NCI-H748 (cell line): ENCODE data around the gene FOXA2.
"Not testable (repeated sequence)": the region's sequence is repeated elsewhere in the genome, so short reads cannot be mapped to it uniquely, and the experiment has no call there.

Experiments used
- DNase-seq: peaks from one replicate; lab custom pipeline; 2025; ENCODE audit not compliant: unreplicated experiment; lab: John Stamatoyannopoulos, UW

The FOXA2 gene

DNA sequence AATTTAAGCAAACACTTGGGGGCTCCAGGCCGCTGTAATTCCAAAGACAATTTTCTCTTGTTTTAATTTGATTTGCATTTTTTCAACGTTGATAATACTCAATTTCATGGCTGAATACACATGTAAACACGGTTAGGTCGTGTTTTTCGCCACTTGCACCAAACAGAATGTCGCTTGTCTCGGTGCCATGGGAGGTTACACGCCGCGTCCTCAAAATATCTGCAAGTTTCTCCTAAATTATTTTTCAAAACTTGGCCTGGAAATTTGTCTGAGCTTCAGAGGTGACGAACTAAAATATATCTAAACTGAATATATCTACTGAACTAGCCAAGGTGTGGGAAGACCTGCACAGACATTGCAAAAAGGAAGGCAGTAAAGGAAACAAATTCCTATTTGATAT, 15.0 kb downstream of the FOXA2 start:
- peak; percentile 20 for DNase-seq

DNA sequence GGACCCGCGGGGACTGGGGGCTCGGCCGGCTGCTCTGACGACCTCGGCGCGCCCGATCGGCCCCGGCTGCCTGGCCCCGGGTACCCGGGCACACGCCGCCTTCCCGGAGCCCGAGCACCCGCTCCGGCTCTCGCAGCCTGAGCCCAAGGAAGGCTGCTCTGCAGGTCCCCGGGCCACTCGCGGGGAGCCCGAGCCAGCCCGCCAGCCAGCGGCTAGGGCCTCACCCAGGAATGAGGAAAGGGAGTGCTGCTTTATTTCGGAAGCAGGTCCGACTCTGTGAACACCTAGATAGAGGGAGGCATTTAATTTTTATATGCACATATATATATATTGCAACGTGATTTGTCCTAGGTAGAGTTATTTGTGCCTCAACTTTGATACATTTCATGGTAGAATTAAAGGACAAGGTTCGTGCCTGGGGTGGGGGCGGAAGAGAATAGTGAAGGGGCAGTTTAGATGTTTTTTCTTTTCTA, 15.5 kb downstream of the FOXA2 start:
- DNase-seq: no peak

DNA sequence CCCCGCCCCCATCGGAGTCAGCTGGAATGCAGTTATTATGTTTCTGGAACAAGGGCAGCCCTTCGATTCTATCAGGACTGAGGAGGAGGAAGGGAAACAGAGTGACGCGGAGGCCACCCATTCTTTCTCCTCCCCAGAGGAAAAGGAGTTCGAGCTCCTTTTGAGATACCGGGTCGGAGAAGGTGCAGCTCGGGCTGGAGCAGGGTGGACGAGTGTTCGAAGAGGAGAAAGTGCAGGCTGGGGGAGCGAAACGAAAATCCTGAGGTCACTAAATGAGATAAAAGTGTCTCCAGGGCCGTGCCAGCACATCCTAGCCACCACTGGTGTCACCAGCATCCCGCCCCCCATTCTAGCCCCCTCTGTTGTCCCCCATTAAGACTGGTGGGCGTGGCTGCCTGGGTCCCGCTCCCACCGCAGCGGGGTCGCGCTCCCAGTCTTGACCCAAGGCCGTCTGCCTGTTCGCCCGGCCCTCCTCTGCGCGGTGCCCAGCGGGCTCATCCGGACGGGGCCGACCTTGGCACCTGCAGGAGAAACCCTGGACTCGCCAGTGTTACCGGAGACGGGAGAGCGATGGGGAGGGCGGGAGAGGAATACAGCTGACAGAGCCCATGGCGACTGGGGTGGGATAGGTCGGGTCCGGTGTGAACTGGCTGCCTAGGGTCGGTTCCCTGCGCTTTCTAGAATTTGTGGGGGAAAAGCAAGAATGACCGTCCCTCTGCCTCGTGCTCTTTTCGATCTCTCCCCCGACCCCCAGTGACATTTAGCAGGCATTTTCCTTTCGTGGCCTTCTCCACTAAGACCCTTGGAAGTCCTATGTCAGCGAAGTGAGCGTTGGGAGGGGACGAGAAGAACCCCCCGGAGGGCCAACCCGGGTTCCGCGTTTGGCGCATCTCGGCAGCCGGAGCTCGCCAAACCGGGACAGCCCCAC, 16.2 kb downstream of the FOXA2 start:
- no peak for DNase-seq

DNA sequence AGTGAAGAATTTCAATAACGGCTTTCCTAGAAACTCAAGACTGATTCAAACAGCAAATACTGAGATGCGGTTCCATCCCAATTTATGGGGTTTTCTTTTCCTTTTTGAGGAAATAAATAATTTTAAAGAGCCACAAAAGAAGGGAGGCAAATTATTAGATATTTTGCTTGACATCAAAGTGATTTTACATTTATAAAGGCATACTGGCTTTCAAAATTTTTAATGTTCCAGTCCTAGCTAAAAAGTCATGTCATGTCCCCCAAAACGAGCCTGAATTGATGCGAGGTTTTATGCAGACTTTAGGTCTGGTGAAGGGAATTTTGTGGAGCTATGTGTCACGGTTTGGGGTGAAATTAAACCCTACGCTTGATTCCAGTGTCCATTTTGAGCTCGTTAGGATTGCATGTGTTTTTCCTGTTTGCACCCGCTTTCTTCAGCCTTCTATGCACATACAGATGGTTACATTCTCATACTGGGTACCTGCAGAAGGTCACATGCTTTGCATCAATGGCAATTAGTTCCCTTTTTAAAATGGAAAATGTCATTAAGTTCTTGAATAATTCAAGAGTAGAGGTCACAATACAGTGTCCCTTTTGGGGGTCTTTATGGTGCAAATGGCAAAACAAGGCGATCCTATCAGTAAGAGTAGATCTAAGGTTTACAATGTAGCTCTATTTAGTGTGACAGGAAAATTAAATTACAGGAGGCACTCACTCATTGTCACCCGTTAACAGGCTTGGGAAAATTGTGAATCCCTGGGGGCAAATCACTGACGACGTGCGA, 17.3 kb downstream of the FOXA2 start:
- DNase-seq: no peak

DNA sequence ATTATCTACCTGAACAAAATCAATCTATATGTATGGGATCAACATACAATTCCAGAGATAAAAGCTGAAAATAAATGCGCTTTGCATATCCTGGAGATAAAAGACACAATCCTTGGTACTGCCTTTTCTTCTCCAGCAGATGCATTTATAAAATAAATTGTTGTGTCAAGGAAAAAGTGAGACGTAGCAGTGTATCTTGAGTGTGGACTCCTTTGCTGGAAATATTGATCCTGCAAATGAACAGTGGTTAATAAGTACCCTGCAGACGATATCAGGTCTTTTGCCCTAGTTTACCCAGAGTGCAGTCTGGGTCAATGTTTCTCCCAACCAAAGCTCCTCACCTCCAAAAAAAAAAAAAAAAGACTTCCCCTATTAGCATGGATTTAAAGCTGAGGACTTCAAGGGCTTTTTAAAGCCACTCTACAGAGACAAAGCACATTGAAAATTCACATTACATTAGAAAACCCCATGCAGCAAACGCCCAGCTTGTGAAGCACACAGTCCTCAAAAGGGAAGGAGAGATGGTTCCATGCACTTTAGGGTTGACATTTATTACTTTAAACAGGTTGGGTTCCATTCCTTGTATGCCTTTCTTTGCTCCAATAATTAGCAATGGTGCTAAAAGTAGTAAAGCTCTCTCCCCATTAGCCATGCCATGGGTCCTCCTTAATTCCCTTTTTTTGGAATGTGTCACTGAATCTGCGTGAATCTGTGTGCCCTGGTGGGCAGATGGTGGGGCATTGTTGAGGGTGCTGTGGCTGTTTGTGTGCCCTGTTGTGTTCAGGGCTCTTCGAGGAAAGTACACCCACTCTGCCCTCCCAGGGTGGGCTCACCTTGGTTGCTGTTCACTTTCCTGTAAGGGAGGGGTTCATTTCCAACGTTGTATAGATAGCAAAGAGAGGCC, 21.1 kb downstream of the FOXA2 start:
- no peak for DNase-seq

DNA sequence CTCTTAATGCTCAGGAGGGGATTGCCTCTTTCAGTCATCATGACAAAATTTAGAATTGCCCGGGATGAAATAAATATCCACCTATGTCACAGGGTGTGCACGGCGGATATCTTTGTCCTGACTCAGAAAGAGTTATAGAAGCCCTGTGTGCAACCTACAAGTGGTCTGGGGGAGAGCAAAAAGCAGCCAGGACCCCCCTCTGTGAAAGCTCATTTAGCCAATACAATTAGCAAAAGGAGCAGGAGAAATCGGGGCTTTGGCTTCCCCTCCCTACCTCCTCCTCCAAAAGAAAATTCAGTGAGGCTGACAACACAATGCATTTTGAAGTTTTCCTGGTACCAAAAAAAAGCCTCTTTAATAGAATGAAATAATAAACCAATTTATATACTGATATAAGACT, 21.8 kb downstream of the FOXA2 start:
- DNase-seq: peak; percentile 40

DNA sequence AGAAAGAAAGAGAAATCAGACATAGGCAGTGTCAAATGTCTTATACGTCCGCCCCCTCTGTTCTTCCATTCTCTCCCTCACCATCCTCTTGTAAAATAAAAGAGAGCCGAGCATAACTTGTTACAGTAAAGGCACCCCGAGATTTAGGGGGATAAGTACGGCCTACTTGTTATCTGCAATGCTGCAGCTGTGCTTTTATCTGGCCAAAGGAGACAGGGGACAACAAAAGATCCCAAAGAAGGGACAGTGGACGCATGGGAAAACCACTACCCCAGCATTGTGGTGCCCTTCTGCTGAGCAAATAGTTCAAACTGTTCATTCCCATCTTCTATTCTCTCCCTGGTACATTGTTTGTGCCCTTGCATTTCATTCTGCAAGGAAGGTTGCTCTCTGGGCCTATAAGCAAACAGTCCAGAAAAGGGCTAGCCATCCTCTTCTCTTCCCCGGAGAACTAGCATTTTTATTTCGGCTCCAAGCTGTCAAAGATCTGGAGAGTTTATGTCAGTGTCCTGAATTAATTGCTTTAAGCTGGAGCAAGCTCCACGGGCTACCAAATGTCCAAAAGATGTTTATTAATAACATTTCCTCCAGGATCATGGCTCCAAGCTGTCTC, 22.3 kb downstream of the FOXA2 start:
- DNase-seq: no peak

DNA sequence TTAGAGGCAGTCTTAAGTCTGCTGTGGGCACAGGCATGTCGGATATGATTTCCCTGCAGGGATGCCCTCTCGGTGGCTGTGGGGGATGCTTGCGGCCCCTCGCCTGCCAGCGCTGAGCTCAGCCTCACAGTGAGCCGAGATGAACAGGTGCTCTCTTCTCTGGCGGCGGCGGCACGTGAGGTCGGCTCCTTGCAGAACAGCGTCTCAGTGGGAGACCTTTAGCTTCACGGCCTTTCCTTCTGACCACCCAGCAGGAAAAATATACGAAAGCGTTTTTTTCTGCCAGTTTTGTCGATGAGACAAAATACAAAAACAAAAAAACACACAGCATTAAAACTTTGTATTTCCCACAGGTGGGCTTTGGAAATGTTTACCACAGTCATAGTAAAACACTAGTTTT, 23.6 kb downstream of the FOXA2 start:
- no peak for DNase-seq

DNA sequence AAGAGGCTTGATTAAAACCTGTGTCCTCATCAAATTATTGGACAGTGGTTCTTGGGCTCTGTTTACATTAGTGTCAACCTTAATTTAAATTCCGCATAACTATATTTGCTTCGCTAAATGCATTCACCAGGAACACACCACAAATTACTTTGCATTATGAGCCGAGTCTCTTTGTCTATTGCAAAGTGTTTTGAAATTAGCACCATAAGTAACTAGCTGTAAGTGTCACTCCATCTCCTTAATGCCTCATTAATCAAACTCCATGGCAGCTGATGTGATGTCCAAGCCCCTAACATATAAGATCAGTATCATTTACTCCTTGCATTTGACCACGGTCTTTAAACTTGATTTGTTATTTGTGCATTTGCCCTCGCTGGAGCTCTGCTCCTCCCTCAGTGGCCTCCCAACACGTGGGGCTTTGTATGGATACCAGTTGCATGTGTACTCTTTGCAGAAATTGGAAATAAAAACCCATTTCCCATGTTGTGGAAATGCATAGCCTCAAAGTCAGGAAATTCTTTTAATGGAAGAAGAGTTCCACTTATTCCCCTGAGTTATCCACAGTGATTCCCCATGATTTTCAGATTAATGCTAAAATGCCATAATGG, 24.6 kb downstream of the FOXA2 start:
- peak; percentile 86 for DNase-seq

DNA sequence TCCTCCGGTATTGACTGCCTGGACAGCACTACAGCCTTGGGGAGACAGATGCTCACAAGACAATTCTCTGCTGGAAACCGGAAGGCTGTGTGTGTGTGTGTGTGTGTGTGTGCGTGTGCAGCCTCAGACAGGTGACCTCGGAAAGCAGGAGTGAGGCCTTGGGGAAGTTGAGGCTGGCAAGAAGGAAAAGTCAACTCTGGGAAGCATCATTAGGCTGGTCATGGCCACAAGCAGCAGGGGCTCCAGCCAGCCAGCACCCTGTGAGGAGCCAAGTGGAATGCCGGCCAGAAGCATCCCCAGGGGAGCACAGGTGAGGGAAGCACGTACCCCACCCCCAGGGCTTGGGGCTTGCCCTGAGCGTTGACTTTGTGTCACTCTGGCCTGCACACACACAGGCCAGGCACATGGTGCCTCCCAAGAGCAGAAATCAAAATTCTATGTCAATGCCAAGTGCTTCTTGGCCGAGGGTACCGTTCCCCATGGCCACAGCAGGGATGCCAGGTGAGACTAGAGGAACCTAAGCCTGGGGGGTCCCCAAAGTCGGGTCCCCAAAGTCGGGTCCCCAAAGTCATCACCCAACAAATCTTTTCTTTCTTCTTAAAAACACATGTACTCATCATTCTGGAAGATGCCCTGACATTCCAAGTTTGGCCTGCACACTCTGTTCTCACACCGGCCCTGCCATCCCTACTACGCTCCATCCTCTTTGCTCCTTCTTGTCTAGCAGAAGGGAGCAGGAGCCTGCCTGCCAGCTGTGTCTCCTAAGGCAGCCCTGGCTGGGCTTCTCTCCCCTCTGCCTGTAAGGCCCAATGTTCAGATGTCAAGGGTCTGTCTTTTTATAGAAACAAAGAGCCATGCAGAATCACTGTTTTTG, 26.7 kb downstream of the FOXA2 start:
- no peak for DNase-seq

DNA sequence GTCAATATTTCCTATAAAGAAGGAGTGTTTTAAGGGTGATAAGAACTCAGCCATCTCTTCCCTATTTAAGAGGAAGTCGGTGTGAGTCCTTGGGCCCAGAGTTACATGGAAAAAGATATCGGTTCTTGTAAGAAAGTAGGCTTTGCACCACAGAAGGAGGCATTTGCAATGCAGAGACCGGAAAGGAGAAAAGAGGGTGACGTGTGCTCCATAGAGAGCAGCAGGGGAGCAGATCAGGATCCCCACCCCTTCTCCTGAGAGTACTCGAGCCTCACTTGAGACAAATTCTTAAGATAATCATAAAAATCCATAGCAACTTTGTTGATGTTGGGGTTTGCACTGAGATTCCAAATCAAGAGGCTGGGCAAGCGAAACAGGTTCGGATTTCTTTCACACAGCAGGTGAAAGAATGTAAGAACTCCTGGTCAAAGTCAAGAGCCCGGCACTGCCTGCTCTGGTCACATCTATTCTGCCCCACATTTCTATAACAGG, 27.8 kb downstream of the FOXA2 start:
- DNase-seq: no peak

DNA sequence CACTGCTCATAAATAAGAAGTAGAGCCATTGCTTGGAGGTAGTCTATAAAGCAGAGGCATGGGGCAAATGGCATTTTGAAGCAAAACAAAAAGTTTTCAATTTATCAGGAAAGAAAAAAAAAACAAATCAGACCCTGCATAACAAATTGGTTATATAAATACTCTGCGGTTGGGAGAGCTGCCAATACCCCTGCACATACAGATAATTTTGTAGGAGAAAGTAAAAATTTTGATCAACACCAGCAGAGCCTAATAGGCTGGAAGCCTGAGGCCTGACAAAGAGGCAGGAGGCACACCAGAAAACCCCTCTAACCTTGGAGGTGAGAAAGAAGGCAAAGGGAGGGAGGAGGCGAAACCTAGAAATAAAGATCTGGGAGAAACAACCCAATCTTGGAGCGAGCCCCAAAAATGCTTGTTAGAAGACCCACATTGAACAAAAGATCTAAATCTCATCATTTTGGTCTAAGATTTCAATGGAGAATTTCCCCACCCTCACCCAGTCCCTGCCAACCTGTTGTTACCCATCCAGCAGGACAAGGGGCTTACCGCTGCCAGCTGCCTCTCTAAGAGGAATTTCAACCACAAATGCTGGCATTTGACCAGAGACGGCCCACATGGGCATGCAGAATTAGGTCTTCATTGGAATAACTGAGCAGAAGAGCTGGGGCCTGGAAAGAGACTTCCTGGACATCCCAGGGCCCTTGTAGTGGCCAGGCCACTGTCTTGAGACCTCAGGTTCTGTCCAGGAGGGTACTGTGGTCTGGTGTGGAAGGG, 28.4 kb downstream of the FOXA2 start:
- DNase-seq: no peak

DNA sequence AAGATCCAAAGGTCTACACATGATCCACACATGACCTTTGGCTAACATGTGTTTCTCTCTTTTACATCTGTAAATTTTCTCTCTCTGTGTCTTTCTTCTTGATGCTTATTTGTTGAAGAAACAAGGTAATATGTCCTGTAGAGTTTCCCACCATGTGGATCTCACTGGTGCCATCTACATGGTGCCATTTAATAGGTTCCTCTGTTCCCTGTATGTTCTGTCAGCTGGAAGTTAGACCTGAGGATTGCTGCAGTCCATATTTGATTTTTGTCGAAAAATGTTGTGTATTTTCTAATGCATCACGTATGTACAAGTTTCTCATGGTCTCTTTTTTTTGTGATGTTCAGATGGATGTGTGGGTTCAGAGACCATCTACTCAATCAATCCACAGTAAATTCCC, 30.0 kb downstream of the FOXA2 start:
- DNase-seq: no peak

DNA sequence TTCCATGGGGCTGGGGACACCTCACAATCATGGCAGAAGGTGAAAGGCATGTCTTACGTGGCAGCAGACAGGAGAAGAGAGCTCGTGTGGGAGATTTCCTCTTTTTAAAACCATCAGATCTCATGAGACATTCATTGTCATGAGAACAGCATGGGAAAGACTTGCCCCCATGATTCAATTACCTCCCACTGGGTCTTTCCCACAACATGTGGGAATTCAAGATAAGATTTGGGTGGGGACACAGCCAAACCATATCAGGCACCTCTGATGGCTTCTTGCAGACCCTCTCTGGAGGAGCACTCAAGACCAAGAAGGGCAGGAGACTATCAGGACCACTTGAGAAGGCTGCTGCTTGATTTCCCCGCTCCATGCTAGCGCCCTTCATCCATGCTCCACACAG, 33.9 kb downstream of the FOXA2 start:
- DNase-seq: not testable (repeated sequence)

DNA sequence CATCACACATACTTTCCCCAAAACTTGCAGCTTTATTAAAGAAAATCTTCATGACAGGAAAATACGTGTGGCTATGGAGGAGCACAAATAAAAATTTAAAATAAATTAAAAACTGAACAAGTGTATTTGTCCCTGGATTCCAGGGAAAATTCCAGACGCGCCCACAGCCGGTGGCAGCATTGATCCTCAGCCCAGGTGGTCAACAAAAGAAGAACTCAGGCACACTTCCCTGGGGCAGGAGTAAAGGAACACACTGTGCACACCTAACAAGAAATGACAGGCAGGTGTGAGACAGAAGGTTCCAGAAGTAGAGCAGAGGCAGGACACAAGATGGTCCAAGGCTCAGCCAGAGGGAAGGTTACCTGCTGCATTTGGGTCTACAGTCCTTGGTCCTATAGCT, 36.3 kb downstream of the FOXA2 start:
- no peak for DNase-seq

DNA sequence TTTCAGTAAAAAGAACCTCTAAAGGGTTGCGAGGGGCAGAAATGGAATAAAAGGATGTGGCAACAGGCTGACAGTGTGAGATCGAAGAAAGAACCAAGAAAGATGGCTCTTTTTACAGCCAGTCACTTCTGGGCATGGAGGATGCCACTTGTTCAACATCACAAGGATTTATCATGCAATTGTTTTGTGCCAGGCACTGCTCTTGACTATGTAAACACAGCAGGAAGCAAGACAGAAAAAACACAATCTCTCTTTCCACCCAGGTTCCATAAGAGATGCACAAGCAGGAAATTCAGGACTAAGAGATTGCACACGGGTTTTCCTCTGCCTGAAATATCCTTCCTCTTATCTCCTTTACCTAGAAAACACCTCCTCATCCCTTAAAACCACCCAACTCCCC, 38.0 kb downstream of the FOXA2 start:
- peak; percentile 36 for DNase-seq

DNA sequence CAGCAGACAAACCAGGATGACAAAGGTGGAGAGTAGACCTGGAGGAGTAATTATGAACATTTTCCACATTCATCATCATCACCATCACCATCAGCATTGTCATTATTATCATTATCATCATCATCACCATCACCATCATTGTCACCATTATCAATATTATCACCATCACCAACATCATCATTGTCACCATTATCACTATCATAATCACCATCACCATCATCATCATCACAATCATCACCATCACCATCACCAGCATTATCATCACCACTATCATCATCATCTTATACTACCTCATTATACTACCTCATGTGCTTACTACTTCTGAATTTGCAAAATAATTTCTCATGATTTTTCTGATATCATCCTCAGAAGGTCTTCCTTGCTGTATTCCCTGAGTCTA, 39.3 kb downstream of the FOXA2 start:
- DNase-seq: no peak

DNA sequence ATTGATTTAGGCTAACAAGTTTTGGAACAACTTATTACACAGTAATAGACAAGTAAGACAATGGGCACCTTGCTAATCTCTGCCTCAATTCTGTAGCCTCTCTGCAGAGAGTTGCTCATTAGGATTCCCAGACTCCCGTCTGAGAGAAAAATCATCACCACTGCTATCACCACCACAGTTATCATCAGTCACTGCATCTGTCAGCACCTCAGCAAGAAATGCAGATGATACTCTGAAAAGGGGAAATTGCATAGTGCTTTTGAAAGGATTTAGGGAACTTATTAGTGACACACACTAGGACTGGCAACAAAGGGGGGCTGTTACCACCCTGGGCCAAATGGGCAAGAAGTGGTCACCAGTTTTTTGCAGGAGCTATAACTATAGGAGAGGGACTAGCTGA, 39.9 kb downstream of the FOXA2 start:
- no peak for DNase-seq
